Measurements from ENCODE around the gene CHCHD6. TPM values are rescaled to one million over a fixed set of nuclear protein-coding genes. Genes with fewer than 3 reads are reported as not detected.

Gene CHCHD6
- total RNA-seq, 2 donors from 2014 or later: 9.9 to 15.5 TPM

DNA sequence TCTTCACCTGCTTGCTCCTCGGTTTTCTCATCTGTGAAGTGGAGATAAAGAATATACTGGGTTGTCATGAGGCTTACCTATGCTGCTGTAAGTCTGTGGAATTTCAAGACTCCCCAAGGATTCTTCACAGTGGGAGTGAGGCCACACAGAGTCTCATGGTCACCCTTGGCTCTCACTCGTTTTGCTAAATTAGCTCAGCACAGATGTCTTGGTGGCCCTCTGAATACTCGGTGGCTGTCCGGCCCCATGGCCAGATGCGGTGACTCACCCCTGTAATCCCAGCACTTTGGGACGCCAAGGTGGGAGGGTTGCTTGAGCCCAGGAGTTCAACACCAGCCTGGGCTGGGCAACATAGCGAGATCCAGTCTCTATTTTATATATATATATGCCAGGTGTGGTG lies 5.0 kb upstream of the CHCHD6 start:
- ATAC-seq (replicated peaks in 1 of 2): no peak
- H3K36me3 Mint-ChIP-seq (ENCODE audit: insufficient read depth in 2 of 2): no peaks in the 10 kb centered on the region
- peaks cover 10% of the 10 kb centered on the region for H3K4me1 Mint-ChIP-seq (ENCODE audit: low read depth)
- H3K9me3 Mint-ChIP-seq: no peaks in the 10 kb centered on the region
- peaks cover 51% of the 10 kb centered on the region for H3K27me3 Mint-ChIP-seq (ENCODE audit: low read depth)
- no peak overlapping the region for H3K27ac Mint-ChIP-seq
- H3K4me3 Mint-ChIP-seq: no peak overlapping the region
- DNase-seq: no peak

GRCh38 chr3:126704494-126705214 lies 614 bp downstream of the CHCHD6 start:
- H3K36me3 Mint-ChIP-seq (ENCODE audit: insufficient read depth in 2 of 2): no peaks in the 10 kb centered on the region
- H3K4me1 Mint-ChIP-seq (ENCODE audit: low read depth): peaks cover 25% of the 10 kb centered on the region
- H3K27ac Mint-ChIP-seq: no peak overlapping the region
- ATAC-seq (replicated peaks in 1 of 2) (no peak), DNase-seq (no peak)
- H3K9me3 Mint-ChIP-seq: no peaks in the 10 kb centered on the region
- H3K27me3 Mint-ChIP-seq (ENCODE audit: low read depth): peaks cover 21% of the 10 kb centered on the region
- peak overlapping the region; percentile 97 to 99 for H3K4me3 Mint-ChIP-seq

DNA sequence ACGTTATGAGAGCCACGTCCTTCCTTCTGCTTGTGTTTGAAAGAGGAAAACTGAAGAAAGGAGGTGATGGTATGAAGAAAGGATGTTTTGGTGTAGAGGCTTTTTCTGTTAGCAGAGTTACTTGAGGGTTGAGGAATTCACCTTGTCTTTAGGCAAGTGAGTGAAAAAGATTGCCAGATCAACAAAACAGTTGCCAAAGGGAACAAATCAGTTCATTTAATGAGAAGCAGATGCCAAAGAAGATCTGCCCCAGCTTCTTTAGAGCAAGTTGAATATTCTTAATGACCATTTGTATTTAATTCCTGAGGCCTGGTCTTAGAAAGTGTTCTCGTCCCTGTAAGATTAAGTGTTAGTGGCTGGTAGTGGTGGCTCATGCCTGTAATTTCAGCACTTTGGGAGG lies 2.6 kb downstream of the CHCHD6 start:
- Mint-ChIP-seq H3K4me3 (no peak overlapping the region), H3K27ac (no peak overlapping the region), H3K36me3 (ENCODE audit: insufficient read depth in 2 of 2) (no peaks in the 10 kb centered on the region), H3K4me1 (ENCODE audit: low read depth) (peaks cover 25% of the 10 kb centered on the region), H3K27me3 (ENCODE audit: low read depth) (peaks cover 6% of the 10 kb centered on the region), H3K9me3 (no peaks in the 10 kb centered on the region)
- ATAC-seq (replicated peaks in 1 of 2): no peak
- DNase-seq: no peak

DNA sequence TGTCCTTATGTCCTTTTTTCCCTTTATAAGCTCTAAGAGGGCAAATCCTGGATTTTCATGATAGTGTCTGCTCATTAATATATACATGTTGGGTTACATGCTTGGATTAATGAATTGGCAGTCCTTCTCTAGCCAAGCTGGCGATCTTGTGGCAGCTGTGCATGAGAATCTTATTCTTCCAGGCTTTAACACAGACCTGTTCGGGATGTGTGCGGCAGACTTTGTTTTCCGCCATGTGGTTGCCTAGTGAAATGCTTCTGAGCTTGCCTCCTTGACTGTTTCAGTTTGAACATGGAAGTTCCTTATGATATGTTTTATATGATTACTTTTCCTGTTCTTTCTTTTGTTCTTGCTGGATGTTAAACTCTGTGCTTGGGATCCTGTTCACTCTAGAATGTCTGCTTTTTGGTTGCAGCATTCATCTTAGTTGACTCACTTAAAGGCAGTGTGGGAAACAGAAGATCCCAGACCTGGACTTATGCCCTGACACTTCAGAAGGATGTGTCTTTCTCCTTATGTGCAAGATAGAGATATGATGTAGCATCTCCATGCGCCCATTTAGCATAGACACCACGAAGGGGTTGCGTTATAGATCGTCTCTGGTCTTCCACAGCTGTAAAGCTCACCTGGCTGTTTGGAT lies 7.2 kb downstream of the CHCHD6 start:
- Mint-ChIP-seq H3K36me3 (ENCODE audit: insufficient read depth in 2 of 2) (no peaks in the 10 kb centered on the region), H3K9me3 (no peaks in the 10 kb centered on the region), H3K27me3 (ENCODE audit: low read depth) (no peaks in the 10 kb centered on the region), H3K4me1 (ENCODE audit: low read depth) (no peaks in the 10 kb centered on the region), H3K4me3 (no peak overlapping the region), H3K27ac (no peak overlapping the region)
- DNase-seq: no peak
- ATAC-seq (replicated peaks in 1 of 2): no peak

GRCh38 chr3:126713199-126713598 lies 9.2 kb downstream of the CHCHD6 start:
- Mint-ChIP-seq H3K4me3 (no peak overlapping the region), H3K27me3 (ENCODE audit: low read depth) (no peaks in the 10 kb centered on the region), H3K9me3 (no peaks in the 10 kb centered on the region), H3K4me1 (ENCODE audit: low read depth) (no peaks in the 10 kb centered on the region), H3K27ac (no peak overlapping the region), H3K36me3 (ENCODE audit: insufficient read depth in 2 of 2) (no peaks in the 10 kb centered on the region)
- DNase-seq: no peak
- no peak for ATAC-seq (replicated peaks in 1 of 2)

DNA sequence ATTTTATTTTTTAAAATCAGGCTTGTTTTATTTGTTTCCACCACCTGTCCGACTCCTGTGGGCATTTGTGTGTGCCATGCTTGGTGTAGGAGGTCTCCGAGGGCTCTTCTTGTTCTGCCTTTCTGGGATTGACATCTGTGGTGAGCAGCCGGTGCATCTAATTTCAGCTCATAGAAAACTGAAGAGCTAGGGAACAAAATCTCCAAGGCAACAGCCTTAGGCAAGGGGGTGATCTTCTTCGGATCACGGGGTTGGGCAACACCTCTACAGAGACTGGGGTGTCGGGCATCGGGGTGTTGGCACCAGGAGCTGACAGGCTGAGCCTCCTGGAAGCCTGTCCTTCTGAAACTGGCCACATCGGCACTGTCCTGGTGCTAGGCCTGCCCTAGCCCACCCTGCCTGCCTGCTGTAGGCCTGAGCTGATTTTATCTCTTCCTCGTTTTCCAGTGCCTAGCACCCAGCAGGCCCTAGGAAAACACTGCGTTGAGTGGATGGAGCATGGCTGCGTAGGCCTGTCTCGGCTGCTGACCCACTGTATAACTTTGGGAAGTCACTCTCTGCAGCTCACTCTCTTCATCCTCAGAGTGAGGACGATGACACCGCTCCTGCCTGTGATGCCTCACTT lies 10.3 kb downstream of the CHCHD6 start:
- no peak for DNase-seq
- no peaks in the 10 kb centered on the region for H3K9me3 Mint-ChIP-seq
- no peak for ATAC-seq (replicated peaks in 1 of 2)
- H3K4me1 Mint-ChIP-seq (ENCODE audit: low read depth): no peaks in the 10 kb centered on the region
- H3K27ac Mint-ChIP-seq: no peak overlapping the region
- H3K4me3 Mint-ChIP-seq: no peak overlapping the region
- H3K27me3 Mint-ChIP-seq (ENCODE audit: low read depth): no peaks in the 10 kb centered on the region
- H3K36me3 Mint-ChIP-seq (ENCODE audit: insufficient read depth in 2 of 2): no peaks in the 10 kb centered on the region

- Mint-ChIP-seq H3K4me1 (ENCODE audit: low read depth) (no peaks in the 10 kb centered on the region), H3K4me3 (no peak overlapping the region), H3K27ac (no peak overlapping the region), H3K27me3 (ENCODE audit: low read depth) (no peaks in the 10 kb centered on the region), H3K36me3 (ENCODE audit: insufficient read depth in 2 of 2) (no peaks in the 10 kb centered on the region), H3K9me3 (no peaks in the 10 kb centered on the region)
- DNase-seq: no peak
- no peak for ATAC-seq (replicated peaks in 1 of 2)
These were observed 10.9 kb downstream of the CHCHD6 start for GRCh38 chr3:126714921-126715320.

DNA sequence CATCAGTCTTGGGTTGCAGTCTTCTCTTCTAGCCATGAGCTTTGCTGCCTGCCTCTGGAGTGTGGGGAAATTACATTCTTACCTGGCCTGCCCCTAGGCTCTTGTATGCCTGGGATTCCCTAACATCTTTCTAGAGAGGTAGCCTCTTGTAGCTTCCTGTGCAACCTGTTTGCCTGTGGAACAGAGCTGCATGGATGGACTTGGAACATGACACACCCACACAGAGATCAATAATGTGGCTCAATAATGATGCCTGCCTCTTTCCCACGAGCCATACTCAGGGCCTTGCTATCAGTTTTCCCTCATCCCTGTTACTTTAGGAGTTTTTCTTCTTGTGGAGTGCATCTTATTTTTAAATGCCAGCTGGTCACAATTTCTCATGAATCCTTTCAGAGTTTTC lies 11.4 kb downstream of the CHCHD6 start:
- Mint-ChIP-seq H3K27ac (no peak overlapping the region), H3K27me3 (ENCODE audit: low read depth) (no peaks in the 10 kb centered on the region), H3K4me1 (ENCODE audit: low read depth) (no peaks in the 10 kb centered on the region), H3K4me3 (no peak overlapping the region), H3K9me3 (no peaks in the 10 kb centered on the region), H3K36me3 (ENCODE audit: insufficient read depth in 2 of 2) (no peaks in the 10 kb centered on the region)
- DNase-seq (no peak), ATAC-seq (replicated peaks in 1 of 2) (no peak)

- no peak for DNase-seq
- H3K9me3 Mint-ChIP-seq: no peaks in the 10 kb centered on the region
- H3K36me3 Mint-ChIP-seq (ENCODE audit: insufficient read depth in 2 of 2): no peaks in the 10 kb centered on the region
- H3K27ac Mint-ChIP-seq: no peak overlapping the region
- H3K4me3 Mint-ChIP-seq: no peak overlapping the region
- H3K4me1 Mint-ChIP-seq (ENCODE audit: low read depth): no peaks in the 10 kb centered on the region
- no peak for ATAC-seq (replicated peaks in 1 of 2)
- no peaks in the 10 kb centered on the region for H3K27me3 Mint-ChIP-seq (ENCODE audit: low read depth)
These were observed 12.0 kb downstream of the CHCHD6 start for GRCh38 chr3:126716057-126716456.

DNA sequence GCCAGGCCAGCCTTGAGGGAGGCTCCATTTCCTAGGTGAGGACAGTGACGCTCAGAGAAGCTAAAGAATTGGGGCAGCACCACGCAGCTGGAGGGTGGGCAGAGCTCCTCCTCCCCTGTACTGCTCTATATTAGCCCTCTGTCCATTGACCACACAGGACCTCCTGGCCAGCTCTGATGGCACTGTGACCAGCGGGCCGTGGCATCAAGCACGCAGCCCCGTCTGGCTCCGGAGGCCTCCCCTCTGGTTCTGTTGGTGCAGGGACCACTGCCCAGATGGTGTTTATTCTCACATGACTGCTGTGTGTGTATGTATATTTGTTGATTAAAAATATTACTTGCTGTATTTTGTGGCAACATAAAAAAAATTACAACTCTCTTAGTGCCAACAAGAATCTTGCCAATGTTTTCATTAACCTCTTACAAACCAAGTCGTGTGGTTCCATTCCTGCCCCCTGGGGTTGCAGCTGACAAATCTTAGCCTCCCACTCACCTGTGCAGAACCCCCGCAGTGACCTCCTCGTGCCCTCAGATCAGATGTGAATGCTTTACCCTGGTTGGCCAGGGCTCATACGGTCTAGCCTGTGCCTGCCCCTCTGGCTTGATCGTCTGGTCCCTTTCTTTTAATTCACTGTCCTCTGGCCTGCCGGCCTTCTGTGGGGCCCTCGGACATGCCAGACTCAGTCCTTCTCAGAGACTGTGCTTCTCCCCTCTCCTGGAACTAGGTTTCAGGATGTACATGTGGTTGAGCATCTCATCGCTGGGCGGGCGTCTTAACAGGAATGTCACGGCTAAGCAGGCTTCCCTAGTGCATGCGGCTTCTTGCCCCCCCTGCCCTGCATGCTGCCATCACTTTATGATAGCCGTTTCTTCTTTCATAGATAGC lies 14.8 kb downstream of the CHCHD6 start:
- Mint-ChIP-seq H3K27me3 (ENCODE audit: low read depth) (no peaks in the 10 kb centered on the region), H3K4me1 (ENCODE audit: low read depth) (no peaks in the 10 kb centered on the region), H3K4me3 (no peak overlapping the region), H3K9me3 (peaks cover 0 to 1% of the 10 kb centered on the region in 2 donors), H3K27ac (no peak overlapping the region), H3K36me3 (ENCODE audit: insufficient read depth in 2 of 2) (peaks cover 0 to under 1% of the 10 kb centered on the region in 2 donors)
- ATAC-seq (replicated peaks in 1 of 2): no peak
- DNase-seq: no peak

- no peak overlapping the region for H3K4me3 Mint-ChIP-seq
- H3K27me3 Mint-ChIP-seq (ENCODE audit: low read depth): no peaks in the 10 kb centered on the region
- ATAC-seq (replicated peaks in 1 of 2) (no peak), DNase-seq (no peak)
- H3K9me3 Mint-ChIP-seq: peaks cover 4 to 6% of the 10 kb centered on the region in 2 donors
- no peaks in the 10 kb centered on the region for H3K4me1 Mint-ChIP-seq (ENCODE audit: low read depth)
- no peak overlapping the region for H3K27ac Mint-ChIP-seq
- peaks cover 5 to 6% of the 10 kb centered on the region in 2 donors for H3K36me3 Mint-ChIP-seq (ENCODE audit: insufficient read depth in 2 of 2)
These were observed 16.6 kb downstream of the CHCHD6 start for GRCh38 chr3:126720596-126720995.

DNA sequence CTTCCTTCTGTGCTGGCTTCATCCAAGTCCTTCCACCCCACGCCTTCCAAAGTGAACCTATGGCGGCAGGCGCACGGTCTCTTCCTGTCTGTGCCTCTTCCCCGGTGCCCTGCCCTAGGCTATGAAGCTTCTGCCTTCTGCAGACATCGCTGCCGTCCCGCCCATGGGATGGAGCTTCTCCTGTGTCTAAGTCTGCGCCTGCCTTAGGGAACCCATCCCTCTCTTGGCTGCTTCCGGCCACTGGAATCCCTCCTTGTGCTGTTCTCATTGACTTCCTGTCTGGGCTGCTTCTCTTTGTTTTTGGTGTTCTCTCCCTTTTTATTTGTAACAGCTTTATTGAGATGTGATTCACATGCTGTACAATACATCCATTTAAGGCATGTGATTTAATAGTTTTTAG lies 17.2 kb downstream of the CHCHD6 start:
- no peak for ATAC-seq (replicated peaks in 1 of 2)

GRCh38 chr3:126723237-126723636 lies 19.2 kb downstream of the CHCHD6 start:
- Mint-ChIP-seq H3K27me3 (ENCODE audit: low read depth) (no peaks in the 10 kb centered on the region), H3K27ac (no peak overlapping the region), H3K4me1 (ENCODE audit: low read depth) (no peaks in the 10 kb centered on the region), H3K9me3 (peaks cover 4 to 6% of the 10 kb centered on the region in 2 donors), H3K36me3 (ENCODE audit: insufficient read depth in 2 of 2) (peaks cover 5 to 8% of the 10 kb centered on the region in 2 donors), H3K4me3 (no peak overlapping the region)
- ATAC-seq (replicated peaks in 1 of 2) (no peak), DNase-seq (no peak)

More for the DNA sequence above, 17.2 kb downstream of the CHCHD6 start:
- Mint-ChIP-seq H3K27ac (no peak overlapping the region), H3K9me3 (peaks cover 4 to 6% of the 10 kb centered on the region in 2 donors), H3K27me3 (ENCODE audit: low read depth) (no peaks in the 10 kb centered on the region), H3K4me3 (no peak overlapping the region), H3K4me1 (ENCODE audit: low read depth) (no peaks in the 10 kb centered on the region), H3K36me3 (ENCODE audit: insufficient read depth in 2 of 2) (peaks cover 5 to 8% of the 10 kb centered on the region in 2 donors)
- DNase-seq: no peak
